OCI-LY3 (cell line): ENCODE results near the gene IFNA17.
"Not testable (repeated sequence)": the region's sequence is repeated elsewhere in the genome, so short reads cannot be mapped to it uniquely, and the experiment has no call there.

Source experiments
- H2AFZ ChIP-seq: fragments of 200-600, 300-600 bp; shearing (Covaris generic); 2 replicates; pipeline ENCODE4 v1.6.0; 2014; ENCODE audit warnings: antibody characterized with exemption, low read depth, low read length
- H3K27ac ChIP-seq: fragments of 200-600, 300-600 bp; sonication (generic); 2 replicates; pipeline ENCODE4 v1.5.1; 2014; ENCODE audit warnings: mild to moderate bottlenecking, low read length, moderate library complexity, mixed read lengths
- H3K27me3 ChIP-seq: fragments of 200-600, 300-600 bp; sonication (generic); 2 replicates; pipeline ENCODE4 v1.6.1; 2014; ENCODE audit warnings: low read depth, low read length, mixed read lengths
- H3K36me3 ChIP-seq: fragments of 200-600, 300-600 bp; sonication (generic); replicated peaks from 2 replicates; pipeline ENCODE3; 2014; ENCODE audit warnings: low read depth, low read length, mixed read lengths
- H3K4me1 ChIP-seq: fragments of 300-600, 200-600 bp; sonication (generic); 2 replicates; pipeline ENCODE4 v1.6.1; 2014; ENCODE audit warnings: low read length, mixed read lengths
- H3K4me2 ChIP-seq: fragments of 200-600, 300-600 bp; sonication (generic); 2 replicates; pipeline ENCODE4 v1.6.1; 2014; ENCODE audit warnings: low read length, mixed read lengths
- H3K4me3 ChIP-seq: fragments of 300-600, 200-600 bp; sonication (generic); 2 replicates; pipeline ENCODE4 v1.5.1; 2014; ENCODE audit warnings: antibody characterized with exemption, mild to moderate bottlenecking, low read length, moderate library complexity
- H3K79me2 ChIP-seq: fragments of 300-600, 200-600 bp; shearing (Covaris generic); 2 replicates; pipeline ENCODE4 v1.6.1; 2014; ENCODE audit warnings: mild to moderate bottlenecking, low read length, mixed read lengths
- H3K9ac ChIP-seq: fragments of 300-600, 200-600 bp; shearing (Covaris generic); 2 replicates; pipeline ENCODE4 v1.6.0; 2014; ENCODE audit warnings: mild to moderate bottlenecking, low read length, moderate library complexity
- H3K9me3 ChIP-seq: fragments of 200-600, 300-600 bp; shearing (Covaris generic); 2 replicates; pipeline ENCODE4 v1.6.1; 2014; ENCODE audit warnings: low read length, mixed read lengths; ENCODE audit not compliant: insufficient read depth
- H4K20me1 ChIP-seq: fragments of 200-600, 300-600 bp; sonication (generic); 2 replicates; pipeline ENCODE4 v1.6.1; 2016; ENCODE audit warnings: low read length, mixed read lengths; ENCODE audit not compliant: insufficient read depth
- EZH2phosphoT487 ChIP-seq: fragments of 200-600 bp; shearing (Covaris generic); IDR thresholded peaks from 2 replicates; pipeline ENCODE4 v1.6.1; 2018; ENCODE audit warnings: antibody characterized with exemption, mixed run types, low read depth
- TF ChIP-seq, protein P1 (sequence below): fragments of 200-600, 300-600 bp; sonication (generic); IDR thresholded peaks from 2 replicates; pipeline ENCODE4 v1.5.1; 2014; ENCODE audit warnings: antibody characterized with exemption, low read length, low read depth

Gene IFNA17

GRCh38 chr9:21239911-21240310 lies 11.9 kb upstream of the IFNA17 start, which contains the start of gene IFNA14:
TSS of gene IFNA14 (minus strand) at chr9:21240005. CDS start at chr9:21239935, 70 bp downstream.
- H2AFZ ChIP-seq: no peak within 1 kb of the TSS

GRCh38 chr9:21236360-21236714 lies 8.3 kb upstream of the IFNA17 start:
- Histone ChIP-seq H3K4me1 (peaks cover 20% of the 10 kb centered on the region), H3K4me2 (peak overlapping the region; percentile 41; the same call in 1 of the 2 replicates), H3K27me3 (peaks cover 39% of the 10 kb centered on the region)
- not testable (repeated sequence) for H3K9me3 ChIP-seq, H3K36me3 ChIP-seq, H2AFZ ChIP-seq, H3K9ac ChIP-seq, H3K79me2 ChIP-seq, H3K27ac ChIP-seq, H3K4me3 ChIP-seq, H4K20me1 ChIP-seq

More at GRCh38 chr9:21239911-21240310, 11.9 kb upstream of the IFNA17 start, which contains the start of gene IFNA14:
- Histone ChIP-seq H3K9ac (no peak within 1 kb of the TSS), H3K4me3 (no peak within 1 kb of the TSS), H4K20me1 (no peaks in the 10 kb centered on the region; the same call in none of the 2 replicates), H3K79me2 (no peaks in the 10 kb centered on the region), H3K4me1 (peaks cover 20% of the 10 kb centered on the region), H3K36me3 (no peaks in the 10 kb centered on the region), H3K9me3 (no peaks in the 10 kb centered on the region), H3K27ac (no peak within 1 kb of the TSS), H3K4me2 (peak within 1 kb of the TSS; percentile 22; the same call in 1 of the 2 replicates), H3K27me3 (peaks cover 61% of the 10 kb centered on the region)
- TF ChIP-seq EZH2phosphoT487: no peak
- TF ChIP-seq, protein P1, sequence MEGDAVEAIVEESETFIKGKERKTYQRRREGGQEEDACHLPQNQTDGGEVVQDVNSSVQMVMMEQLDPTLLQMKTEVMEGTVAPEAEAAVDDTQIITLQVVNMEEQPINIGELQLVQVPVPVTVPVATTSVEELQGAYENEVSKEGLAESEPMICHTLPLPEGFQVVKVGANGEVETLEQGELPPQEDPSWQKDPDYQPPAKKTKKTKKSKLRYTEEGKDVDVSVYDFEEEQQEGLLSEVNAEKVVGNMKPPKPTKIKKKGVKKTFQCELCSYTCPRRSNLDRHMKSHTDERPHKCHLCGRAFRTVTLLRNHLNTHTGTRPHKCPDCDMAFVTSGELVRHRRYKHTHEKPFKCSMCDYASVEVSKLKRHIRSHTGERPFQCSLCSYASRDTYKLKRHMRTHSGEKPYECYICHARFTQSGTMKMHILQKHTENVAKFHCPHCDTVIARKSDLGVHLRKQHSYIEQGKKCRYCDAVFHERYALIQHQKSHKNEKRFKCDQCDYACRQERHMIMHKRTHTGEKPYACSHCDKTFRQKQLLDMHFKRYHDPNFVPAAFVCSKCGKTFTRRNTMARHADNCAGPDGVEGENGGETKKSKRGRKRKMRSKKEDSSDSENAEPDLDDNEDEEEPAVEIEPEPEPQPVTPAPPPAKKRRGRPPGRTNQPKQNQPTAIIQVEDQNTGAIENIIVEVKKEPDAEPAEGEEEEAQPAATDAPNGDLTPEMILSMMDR: no peak

- Histone ChIP-seq H3K4me2 (peak overlapping the region; percentile 41), H3K4me1 (peaks cover 20% of the 10 kb centered on the region), H3K27me3 (peaks cover 38% of the 10 kb centered on the region)
- H4K20me1 ChIP-seq, H3K79me2 ChIP-seq, H3K27ac ChIP-seq, H3K9me3 ChIP-seq, H3K36me3 ChIP-seq, H3K4me3 ChIP-seq, H3K9ac ChIP-seq, H2AFZ ChIP-seq: not testable (repeated sequence)
- TF ChIP-seq, protein P1: peak; percentile 78
These were observed 7.7 kb upstream of the IFNA17 start for GRCh38 chr9:21235468-21236359.

DNA sequence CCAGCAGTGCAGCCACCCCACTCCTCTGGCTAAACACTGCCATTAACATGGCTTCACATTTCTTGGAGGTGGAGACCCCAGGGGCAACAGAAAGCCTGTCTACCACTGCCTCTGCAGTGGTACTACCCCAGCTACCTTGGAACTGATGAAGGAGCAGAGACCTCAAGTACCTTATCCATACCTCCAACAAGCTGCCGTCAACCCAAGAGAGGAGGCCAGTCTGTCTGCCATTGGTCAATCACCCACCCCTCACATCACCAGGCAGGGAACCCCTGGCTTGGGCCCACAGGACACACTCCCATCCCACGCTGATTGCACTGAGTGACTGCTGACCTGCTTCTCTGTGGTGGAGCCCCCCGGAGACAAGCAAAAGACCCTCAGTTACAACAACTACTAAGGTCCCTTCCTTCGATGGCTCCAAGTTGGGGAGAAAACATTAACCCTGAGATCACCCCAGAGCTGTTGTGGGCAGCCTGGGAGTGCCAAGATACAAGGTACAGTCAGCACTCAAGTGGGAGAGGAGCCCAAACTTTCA lies 6.2 kb upstream of the IFNA17 start:
- Histone ChIP-seq H3K4me2 (no peak overlapping the region), H3K27me3 (peaks cover 29% of the 10 kb centered on the region), H2AFZ (no peak overlapping the region), H3K4me1 (peaks cover 11% of the 10 kb centered on the region; the same call in 1 of the 2 replicates), H3K36me3 (no peaks in the 10 kb centered on the region), H3K9ac (no peak overlapping the region), H3K79me2 (no peaks in the 10 kb centered on the region), H3K27ac (no peak overlapping the region), H4K20me1 (no peaks in the 10 kb centered on the region; the same call in 1 of the 2 replicates), H3K9me3 (no peaks in the 10 kb centered on the region), H3K4me3 (no peak overlapping the region)
- TF ChIP-seq EZH2phosphoT487: no peak
- TF ChIP-seq, protein P1: no peak
